Fibroblast of skin of scalp (primary cell): Measurements from ENCODE around the gene LSAMP.
A peak's percentile ranks its signal among the peaks of the same experiment; 100 is the strongest.
"Not testable (repeated sequence)": the region's sequence is repeated elsewhere in the genome, so short reads cannot be mapped to it uniquely, and the experiment has no call there.

Experiments
- DNase-seq: peaks from one replicate; pipeline ENCODE4 v3.0.0-alpha.2; 2013

LSAMP gene

DNA sequence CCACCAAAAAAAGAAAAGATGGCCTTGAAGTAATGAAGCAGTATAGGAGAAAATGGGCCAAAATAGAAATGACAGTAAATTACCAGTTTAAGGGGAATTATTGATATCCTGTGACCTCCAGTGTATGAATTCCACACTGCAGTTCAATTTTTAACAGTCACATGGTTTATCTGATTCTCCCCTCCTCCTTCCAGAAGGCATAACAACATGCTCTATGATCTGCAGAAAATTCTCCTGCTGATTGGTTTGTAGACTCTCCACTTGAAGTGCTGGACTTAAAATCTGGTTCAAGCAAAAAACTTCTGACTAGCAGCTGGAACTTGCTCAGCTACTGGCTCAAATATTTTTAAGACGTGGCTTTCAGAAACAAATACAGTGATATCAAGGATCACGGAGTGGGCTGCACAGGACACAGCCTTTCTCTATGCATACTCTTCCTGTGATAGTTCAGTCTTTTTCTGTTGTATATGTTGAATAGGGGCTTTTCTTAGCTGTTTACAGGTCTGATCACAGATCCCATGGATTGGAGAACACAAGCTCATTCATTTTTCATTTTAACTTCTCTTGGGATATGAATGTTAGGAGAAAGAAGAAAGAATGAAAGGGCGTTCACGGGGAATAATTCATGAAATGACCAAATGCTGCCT lies 211.5 kb downstream of the LSAMP start:
- no peak for DNase-seq

DNA sequence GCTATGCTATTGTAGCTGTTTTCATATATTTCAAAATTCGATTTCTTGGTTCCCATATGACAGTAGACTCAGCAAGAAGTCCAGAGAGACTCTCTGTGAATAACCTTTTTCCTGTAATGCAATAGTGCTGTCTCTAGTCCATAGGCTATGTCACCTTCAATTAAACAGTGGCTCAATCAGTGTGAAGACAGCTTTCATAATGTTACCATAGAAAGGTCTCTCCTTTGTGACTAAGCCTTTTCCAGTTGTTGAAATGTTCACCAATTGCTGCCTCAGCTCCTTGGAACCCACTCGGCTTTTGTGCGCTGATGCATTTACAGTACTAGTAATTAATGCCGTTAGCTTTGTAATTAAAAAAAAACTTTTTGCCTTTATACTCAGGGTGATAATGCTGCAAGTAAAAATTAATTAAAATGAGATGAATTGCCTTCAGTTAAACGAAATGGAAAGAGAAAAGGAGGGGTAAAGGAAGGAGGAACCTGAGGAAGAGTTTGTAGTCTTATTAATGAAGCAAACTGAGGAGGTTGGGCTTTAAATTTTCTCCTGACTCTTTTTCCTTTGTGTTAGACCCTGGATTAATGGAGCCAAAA lies 214.8 kb downstream of the LSAMP start:
- no peak for DNase-seq

DNA sequence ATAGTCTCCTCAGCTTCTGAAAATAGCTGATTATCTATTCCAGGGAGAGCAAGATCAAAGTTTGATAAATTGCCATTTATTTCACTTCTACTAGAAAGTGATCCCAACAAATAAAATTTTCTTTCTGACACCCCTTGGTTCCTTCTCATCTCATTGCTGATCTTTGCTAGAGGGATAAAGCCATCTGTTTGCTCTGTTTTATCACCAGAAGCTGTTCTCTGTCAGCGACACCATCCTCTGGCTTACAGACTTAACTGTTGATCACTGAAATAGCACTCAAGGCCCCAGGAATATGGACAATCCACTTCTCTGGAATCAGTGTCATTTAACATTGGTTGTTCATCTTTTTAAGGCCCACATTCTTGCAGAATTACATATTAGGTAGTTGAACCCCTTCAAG lies 219.0 kb downstream of the LSAMP start:
- DNase-seq: no peak

DNA sequence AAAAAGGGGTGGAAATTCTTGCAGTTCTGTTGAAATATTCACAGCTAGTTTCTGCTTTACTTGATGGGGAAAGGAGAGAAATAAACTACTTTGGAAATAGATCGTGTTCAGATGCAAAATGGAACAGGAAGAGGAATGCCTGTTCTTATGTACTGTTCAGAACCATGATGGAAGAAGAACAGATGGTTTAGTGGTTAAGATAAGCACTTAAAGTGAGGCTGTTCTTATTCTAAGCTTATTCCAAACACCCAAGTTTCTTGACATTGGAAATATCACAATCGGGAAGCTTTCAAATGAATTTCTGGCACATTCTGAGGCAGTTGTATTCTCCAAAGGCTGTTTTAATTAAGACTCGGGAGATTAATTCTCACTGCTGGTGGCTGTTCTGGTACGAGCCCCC lies 228.5 kb downstream of the LSAMP start:
- DNase-seq: no peak

DNA sequence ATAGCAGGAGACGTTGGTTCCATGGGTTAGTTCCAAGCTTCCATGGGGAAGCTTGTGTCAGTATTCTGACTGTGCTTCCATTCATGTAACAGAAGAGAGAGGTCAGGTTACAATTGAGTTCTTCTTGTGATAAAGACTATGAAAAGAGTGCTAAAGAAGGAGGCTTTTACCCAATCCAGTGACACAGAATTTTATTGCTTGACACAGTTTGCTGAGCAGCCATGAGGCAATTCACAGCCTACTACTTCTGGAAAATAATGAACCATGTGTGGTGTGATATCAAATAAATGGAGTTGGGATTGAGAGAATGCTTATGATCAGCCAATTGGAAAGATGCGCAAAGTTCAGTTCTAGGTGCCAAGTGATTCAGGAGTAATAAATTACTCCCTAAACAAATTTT lies 233.4 kb downstream of the LSAMP start:
- DNase-seq: no peak

DNA sequence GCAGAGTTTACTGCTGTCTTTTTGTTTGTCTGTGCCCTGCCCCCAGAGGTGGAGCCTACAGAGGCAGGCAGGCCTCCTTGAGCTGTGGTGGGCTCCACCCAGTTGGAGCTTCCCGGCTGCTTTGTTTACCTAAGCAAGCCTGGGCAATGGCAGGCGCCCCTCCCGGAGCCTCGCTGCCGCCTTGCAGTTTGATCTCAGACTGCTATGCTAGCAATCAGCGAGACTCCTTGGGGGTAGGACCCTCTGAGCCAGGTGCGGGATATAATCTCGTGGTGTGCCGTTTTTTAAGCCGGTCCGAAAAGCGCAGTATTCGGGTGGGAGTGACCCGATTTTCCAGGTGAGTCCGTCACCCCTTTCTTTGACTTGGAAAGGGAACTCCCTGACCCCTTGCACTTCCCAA lies 236.5 kb downstream of the LSAMP start:
- not testable (repeated sequence) for DNase-seq

DNA sequence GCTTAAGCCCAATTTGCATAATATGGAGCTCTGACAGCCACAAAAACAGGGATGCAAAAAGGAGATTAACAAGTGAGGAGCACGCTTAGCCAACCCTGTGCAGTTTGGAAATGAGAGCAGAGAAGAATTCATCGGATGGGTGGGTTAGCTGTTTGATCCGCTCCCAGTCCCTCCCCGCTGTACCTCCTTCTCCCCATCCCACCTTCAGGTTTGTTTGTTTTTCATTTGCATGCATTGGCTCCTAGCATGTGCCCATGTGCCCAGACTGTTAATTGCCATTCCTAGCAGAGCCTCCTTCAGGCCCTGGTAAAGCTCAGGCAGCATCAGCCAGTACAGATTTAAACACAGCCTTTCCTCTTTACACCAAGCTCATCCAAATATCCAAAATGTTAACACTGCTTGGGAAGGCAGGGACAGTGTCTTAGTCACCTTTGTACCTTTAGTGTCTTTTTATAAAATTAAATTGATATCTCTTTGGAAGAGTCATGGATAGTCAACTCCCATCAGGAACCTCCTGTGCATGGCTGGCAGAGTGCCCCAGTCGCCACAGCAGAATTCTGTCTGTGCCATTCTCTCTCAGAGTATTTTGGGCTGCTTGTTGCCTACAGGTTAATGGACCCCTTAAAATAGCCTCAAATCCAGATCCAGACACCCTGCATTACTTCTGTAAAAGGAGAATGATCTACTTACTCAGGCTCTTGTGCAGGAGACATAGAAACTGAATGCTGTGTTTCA lies 244.2 kb downstream of the LSAMP start:
- DNase-seq: no peak

DNA sequence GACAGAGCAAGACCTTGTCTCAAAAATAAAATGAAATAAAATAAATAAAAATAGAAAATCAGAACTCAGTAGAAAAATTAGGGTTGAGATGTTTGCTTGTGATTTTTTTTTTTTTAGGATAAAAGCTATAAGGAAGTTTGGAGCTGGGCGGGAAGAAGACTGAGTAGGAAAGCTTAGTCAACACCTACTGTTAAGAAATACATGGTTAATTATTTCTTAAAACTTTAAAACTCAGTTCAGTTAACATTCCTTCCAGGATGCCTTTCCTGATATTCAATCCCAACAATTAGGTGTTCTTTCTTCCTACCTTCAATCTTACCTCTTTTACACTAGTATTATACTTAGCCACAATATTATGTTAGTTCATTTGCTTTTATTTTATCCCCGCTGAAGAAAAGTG lies 246.2 kb downstream of the LSAMP start:
- no peak for DNase-seq

DNA sequence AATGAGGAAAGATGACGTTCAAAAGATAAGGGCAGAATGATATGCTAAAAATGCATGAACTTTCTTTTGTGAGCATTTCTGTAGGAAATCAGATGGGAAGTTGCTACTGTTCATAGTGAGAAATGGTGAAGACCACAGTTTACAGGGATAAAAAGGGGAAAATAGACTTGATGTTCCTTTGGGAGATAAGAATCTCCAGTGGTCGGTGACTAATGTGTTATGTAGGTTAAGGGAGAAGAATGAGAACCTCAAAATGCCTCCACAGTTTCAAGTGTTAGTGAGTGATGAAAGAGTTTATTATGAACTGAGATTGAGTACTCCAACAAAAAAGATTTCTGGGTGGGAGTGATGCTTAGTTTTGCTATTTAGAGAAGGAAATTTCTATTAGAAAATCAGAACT lies 247.2 kb downstream of the LSAMP start:
- DNase-seq: peak; percentile 16

DNA sequence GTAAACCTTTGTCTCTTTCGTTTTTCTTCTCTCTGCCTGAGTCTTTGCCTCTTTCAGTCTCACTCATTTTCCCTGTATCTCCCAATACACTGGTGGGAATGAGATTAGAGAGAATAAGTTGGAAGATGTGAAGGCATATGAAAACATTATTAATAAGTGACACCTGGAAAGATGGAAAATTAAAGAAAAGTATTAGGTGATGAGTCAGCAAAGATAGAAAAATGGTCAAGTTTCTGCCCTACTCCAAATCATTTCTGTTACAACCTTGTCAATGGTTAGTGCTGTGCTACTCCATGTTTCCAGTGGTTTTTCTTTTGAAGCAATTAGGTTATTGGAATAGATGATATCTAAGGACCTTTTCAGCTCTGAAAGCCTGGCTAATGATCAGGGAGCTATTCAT lies 252.8 kb downstream of the LSAMP start:
- no peak for DNase-seq

DNA sequence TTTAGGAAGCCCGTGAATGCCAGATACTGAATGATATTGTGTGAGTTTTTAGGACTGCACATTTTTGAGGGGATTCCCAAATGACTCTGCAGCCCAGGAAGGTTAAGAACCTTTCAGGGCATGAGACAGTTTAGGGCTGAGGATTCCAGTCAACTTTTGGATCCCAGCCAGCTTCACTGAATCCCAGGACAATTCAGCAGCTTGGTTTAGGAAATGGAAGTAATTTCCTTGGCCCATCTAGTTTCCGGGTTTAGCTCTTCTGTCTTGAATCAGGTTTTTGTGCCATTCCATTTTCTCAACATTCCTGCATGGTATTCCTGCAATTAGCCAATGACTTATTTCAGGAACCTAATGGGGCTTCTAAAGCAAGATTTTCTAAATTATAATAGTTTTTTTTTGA lies 253.9 kb downstream of the LSAMP start:
- DNase-seq: peak; percentile 12

DNA sequence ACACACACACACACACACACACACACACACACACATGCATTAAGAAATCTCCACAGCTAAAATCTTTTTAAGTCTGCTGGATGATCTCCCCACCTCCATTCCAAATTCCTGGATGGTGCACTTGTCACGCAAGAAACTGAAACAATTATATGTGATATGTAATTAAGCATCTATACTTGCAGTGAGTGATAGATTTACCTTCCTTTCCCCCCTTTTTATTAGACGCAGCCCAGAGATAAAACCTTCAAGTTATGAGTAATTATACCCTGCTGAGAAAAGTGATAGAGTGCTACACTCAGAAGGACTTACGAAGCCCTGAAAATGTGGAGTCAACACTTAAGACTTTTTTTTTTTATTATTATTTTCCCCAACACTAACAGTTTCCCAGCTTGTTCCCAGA lies 255.2 kb downstream of the LSAMP start:
- no peak for DNase-seq

DNA sequence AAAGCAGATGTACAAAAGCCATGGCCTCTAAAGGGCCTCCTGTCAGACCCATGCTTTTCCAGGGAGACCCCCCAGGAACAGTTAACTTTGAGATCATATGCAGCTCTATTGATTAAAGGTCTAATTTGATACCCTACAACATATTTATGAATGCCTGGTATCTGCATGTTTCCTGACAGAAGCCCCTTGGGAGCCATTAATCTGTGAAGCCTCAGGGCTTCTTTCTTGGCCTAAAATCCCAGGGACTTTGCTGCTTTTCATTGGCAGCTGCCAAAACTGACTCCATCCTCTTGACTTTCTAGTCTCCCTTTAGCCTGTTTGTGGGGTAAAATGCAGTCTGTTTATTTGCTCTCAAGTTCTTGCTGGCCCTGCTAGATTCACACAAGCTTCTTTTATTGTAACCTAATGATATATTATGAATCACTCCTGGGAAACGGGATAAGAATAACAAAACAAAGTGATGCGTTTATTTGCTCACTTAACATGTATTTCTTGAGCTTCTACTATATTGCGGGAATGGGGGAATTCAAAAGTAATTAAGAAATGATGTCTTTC lies 257.0 kb downstream of the LSAMP start:
- peak; percentile 19 for DNase-seq

DNA sequence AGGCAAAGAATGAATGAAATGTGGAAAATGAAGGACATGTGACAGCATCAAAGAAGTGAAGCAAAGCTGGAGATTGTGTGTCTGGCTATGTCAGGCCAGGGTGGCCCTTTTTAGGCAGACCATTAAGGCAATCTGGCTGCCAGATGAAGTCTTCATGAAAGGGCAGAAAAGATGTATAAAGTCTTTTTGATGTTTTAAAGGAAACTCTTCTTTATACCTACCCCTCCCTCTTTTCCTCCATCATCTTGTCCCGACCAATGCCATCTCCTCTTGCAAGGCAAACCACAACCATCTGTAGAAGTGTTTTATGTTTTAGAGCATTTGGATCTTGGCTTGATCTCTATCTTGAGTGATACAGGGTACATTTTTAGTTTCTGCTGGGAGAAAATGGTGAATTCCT lies 259.2 kb downstream of the LSAMP start:
- no peak for DNase-seq

DNA sequence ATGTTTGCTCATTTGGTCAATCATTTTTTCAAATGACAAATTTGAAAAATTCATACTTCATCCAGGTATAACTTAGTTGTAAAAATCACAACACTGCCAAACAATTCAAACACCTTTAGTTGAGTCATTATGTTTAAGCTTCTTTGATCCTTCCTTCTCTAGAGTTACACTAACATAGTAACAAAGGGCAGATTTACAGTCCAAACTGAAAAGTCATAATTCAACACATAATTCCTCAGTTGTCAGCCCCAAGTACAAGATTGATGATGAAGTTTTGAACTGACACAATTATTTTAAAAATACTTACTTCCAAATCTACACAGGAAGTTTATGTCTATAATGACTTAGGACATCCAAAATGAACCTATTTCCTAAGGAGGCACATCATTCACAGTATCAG lies 264.1 kb downstream of the LSAMP start:
- DNase-seq: no peak

DNA sequence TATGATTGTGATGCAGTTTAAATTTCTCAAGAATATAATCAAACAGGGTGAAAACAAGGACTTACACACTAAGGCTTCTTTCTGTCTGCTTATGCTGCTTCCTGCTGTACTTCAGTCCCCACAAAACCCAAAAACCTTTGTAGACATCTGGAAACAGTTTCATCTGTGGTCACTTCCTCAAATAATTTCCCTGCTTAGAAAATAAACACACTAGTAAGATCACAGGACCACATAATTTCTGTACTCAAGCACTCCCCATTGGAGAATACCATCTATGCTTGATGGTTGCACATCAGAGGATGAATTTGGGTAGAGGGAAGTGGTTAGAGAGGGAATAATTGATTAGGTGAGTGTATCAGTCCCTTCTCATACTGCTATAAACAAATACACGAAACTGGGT lies 266.2 kb downstream of the LSAMP start:
- peak; percentile 82 for DNase-seq

DNA sequence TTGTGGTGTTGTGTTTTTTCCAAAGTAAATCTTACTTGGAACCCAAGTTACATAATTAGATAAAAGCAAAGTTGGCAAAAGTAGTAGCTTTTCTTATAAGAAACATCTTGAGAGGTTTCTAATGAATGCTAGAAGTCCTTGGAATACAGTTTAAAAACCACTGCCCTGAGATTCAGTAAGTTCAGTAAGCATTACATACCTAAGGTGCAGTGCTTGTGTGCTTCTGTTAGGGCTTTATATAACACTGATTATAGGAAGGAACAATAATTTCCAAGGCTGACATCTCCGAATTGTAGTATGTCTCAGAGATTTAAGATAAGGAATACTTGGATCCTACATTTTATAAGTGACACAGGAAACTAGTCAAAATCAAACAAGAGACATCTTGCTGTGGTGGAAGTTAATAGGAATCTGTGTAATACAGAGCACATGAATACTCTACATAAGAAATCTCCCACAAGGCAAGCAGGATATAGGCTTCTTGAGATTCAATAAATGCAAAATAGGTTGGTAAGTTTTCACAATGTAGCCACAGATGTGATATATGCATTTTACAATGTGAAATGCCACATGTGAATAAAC lies 268.2 kb downstream of the LSAMP start:
- no peak for DNase-seq

DNA sequence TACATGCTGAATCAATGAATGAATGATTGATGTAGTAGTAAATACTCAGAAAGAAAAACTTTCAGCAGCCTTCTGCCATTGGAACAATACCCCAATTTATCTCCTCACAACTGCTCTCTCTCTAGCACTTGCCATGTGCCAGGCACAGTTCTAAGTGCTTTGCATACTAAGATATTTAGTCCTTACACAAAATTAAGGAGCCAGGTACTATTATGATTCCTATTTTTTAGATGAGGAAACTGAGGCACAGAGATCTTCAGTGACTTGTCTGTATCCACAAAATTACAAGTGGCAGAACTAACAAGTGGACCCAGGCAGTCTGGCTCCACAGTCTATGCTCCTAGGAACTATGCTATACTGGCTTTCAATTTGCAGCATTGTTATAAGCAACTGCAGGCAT lies 279.2 kb downstream of the LSAMP start:
- DNase-seq: no peak

DNA sequence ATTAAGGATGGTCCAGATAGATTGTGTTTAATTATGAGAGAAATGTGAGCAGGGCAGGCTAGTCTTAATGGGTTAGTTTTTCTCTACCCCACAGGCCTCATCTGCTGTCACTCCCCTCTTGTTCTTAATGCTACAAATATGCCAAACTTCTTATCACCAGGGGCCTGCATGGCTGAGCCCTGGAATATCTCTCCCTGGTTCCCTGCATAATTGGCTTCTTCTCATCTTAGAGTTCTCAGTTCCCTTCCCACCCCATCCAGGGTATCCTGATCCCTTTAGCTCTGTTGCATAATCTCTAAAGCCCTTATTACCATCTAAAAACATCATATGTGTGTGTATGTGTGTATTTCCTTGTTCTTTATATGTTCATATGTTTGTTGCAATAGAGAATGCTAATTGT lies 279.6 kb downstream of the LSAMP start:
- DNase-seq: no peak

DNA sequence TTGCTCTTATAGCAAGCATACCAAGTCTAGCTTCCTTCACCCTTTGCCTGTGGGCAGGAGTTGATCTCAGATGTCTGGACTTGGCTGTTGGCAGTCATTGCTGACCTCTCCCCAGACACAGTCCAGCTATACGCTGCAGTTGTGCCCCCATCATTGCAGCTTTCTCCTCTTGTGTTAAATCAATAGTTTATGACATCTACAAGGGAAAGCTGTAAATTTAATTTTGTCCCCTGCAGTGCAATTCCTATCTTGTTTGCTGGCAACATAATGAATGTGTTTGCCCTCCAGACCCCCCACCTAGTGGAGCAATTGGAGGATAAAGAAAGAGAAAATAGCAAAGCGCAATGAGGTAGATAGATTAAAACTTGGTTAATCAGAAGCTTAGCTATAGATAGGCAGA lies 280.2 kb downstream of the LSAMP start:
- DNase-seq: no peak

DNA sequence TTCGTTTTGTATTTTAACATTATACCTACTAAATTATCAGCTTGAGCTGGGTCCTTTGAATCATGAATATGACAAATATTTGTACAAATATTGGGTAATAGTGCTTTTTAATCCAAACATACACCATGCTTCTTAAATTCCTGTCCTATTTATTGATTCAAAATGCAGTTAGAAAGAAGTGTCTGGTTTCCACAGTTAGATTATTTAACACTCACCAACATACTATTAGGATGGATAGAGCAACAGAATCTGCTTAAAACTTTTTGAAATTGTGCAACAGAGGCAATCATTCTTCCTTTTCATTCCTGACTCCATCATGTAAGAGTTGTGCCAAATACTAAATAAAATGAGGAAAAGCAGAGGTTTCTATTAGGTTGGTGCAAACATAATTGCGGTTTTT lies 281.2 kb downstream of the LSAMP start:
- DNase-seq: no peak

DNA sequence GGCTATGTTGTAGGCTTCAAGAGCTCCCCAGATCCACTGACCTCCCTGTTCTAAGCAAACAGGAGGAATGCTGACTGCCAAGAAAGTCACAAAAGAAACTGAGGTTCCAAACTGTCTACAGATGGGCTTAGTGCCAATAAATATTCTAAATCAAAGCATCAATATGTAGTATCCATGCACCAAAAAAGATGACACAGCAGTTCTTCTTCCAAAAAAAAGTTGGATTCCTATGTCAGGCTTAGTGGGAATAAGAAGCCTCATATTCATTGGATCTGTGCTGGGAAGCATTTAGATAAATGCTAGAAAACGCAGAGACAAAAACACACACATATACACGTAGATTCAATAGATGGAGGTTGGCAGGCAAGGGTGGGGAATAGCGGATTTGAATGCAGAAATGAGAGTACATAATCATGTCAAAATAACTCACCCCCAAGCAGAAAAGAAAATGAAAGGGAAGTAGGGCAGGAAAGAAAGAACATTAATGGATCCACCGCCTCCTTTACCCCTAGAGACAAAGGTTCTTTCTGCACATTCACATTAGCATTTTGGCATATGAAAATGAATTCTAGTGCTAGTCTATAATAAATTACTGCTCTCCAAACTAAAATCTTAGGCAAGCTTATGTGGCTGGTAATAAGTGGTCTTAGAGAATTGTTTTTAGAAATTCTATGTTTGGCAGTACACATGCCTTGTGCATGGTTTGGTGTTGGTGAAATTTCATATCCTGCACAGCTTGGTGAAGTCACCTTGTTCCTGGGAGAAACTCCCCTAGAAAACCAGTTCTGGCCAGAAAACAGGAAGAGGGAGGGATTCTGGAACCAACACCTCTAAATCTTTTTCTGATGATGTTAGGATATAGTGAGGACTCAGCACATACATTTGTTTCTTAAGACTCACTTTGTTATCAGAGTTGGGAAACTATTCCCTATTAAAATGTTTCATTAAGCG lies 283.4 kb downstream of the LSAMP start:
- DNase-seq: no peak
